Progenitor cell of endocrine pancreas (in vitro differentiated cells): ENCODE results near the gene CSN1S1. TPM values are rescaled to one million over a fixed set of nuclear protein-coding genes. Genes with fewer than 3 reads are reported as not detected.

Experiments
- DNase-seq: peaks from one replicate; pipeline ENCODE4 v3.0.0; 2021; ENCODE audit warnings: low spot score; ENCODE audit not compliant: unreplicated experiment
- H3K27ac Mint-ChIP-seq: 2 replicates; pipeline ENCODE4 v1.8.0; 2021; ENCODE audit warnings: mild to moderate bottlenecking, moderate library complexity, mixed read lengths
- H3K27me3 Mint-ChIP-seq: 2 replicates; pipeline ENCODE4 v1.8.0; 2021; ENCODE audit warnings: mixed read lengths
- H3K36me3 Mint-ChIP-seq: 2 replicates; pipeline ENCODE4 v1.8.0; 2022; ENCODE audit warnings: mixed read lengths; ENCODE audit not compliant: insufficient read depth
- H3K4me1 Mint-ChIP-seq: 2 replicates; pipeline ENCODE4 v1.8.0; 2021; ENCODE audit warnings: low read depth, mixed read lengths
- H3K4me3 Mint-ChIP-seq: 2 replicates; pipeline ENCODE4 v1.8.0; 2021; ENCODE audit warnings: low read depth, mild to moderate bottlenecking, moderate library complexity, mixed read lengths
- H3K9me3 Mint-ChIP-seq: 2 replicates; pipeline ENCODE4 v1.8.0; 2021; ENCODE audit warnings: low read depth, mixed read lengths
- total RNA-seq: library from RNA; stranded (reverse); gene quantifications from 2 replicates; pipeline ENCODE4 v1.2.1, GENCODE V29; 2021
- TF ChIP-seq, protein P1 (sequence below): fragments of 200-600 bp; sonication (generic); IDR thresholded peaks from one replicate; pipeline ENCODE4 v1.5.0; 2021; ENCODE audit warnings: antibody characterized with exemption, mild to moderate bottlenecking; ENCODE audit not compliant: unreplicated experiment

CSN1S1 gene
- total RNA-seq, 1 donor from 2014 or later = not detected

DNA sequence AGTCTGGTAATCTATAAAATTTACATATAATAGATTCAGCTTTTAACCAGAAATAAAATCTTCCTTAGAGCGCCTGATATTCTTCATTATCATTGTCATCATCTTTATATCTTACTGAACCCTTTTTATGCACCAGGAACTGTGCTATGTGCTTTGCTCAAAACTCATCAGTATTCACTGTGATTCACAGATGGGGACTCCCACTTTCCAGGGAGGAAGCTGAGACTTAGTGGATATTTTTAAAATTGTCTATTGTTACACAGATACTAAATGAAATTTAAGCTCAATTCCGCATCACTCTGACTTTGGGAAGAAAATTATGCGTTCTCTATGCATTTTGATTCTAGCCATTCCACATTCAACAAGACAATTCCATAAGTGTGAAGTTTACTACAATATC lies 36.1 kb upstream of the CSN1S1 start:
- H3K4me3 Mint-ChIP-seq = no peak overlapping the region
- H3K36me3 Mint-ChIP-seq = no peaks in the 10 kb centered on the region
- H3K27me3 Mint-ChIP-seq = no peaks in the 10 kb centered on the region
- no peak overlapping the region for H3K27ac Mint-ChIP-seq
- peaks cover 2% of the 10 kb centered on the region for H3K4me1 Mint-ChIP-seq
- DNase-seq = no peak
- no peaks in the 10 kb centered on the region for H3K9me3 Mint-ChIP-seq
- TF ChIP-seq, protein P1, sequence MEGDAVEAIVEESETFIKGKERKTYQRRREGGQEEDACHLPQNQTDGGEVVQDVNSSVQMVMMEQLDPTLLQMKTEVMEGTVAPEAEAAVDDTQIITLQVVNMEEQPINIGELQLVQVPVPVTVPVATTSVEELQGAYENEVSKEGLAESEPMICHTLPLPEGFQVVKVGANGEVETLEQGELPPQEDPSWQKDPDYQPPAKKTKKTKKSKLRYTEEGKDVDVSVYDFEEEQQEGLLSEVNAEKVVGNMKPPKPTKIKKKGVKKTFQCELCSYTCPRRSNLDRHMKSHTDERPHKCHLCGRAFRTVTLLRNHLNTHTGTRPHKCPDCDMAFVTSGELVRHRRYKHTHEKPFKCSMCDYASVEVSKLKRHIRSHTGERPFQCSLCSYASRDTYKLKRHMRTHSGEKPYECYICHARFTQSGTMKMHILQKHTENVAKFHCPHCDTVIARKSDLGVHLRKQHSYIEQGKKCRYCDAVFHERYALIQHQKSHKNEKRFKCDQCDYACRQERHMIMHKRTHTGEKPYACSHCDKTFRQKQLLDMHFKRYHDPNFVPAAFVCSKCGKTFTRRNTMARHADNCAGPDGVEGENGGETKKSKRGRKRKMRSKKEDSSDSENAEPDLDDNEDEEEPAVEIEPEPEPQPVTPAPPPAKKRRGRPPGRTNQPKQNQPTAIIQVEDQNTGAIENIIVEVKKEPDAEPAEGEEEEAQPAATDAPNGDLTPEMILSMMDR = no peak

DNA sequence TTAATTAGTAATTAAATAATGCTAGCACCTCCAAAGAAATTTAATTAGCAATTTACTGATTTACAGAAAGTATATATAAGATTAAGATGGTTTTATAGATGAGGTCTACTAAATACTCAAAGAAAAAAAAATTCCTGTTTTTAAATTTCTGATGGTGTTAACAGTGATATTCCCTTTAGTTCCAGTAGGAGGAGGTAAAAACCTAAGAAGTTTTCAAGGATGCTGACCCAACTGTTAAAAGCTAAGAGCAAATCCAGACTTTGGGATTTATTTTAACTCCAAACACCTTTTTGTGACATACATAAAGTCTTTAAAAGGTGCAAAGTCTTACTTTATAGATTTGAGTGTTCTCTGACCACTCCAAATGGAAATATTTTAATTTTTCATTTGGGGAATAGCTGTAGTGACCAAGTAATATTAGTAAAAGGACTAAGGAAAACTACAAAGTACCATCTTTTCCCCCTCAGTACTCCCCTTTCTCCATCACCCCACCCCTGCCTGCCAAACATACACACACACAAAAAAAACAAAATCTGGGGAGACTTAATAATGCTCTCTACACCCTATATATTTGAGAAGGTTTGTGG lies 34.2 kb upstream of the CSN1S1 start:
- Mint-ChIP-seq H3K4me3 (no peak overlapping the region), H3K27me3 (no peaks in the 10 kb centered on the region), H3K36me3 (no peaks in the 10 kb centered on the region), H3K4me1 (peaks cover 2% of the 10 kb centered on the region), H3K27ac (no peak overlapping the region), H3K9me3 (no peaks in the 10 kb centered on the region)
- TF ChIP-seq, protein P1 = peak; percentile 70
- no peak for DNase-seq

DNA sequence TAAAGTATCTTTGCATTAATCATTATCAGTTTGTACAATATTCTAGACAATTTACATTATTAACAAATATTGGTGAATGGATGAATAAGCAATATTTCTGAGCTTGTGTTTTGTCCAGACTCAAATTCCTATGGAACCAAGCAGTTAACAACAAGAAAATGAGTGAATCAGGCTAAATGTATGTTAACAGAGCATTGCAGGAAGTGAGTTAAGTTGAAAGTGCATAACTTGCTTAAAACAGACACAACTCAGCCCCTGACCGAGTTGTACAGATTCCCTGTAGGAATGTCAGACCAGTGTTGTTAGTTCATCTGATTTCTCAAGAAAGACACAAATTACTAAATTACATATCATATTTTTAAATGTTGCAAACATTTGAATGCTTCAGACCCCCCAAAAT lies 23.7 kb upstream of the CSN1S1 start:
- TF ChIP-seq, protein P1 = no peak
- Mint-ChIP-seq H3K4me3 (no peak overlapping the region), H3K36me3 (no peaks in the 10 kb centered on the region), H3K27ac (no peak overlapping the region), H3K27me3 (no peaks in the 10 kb centered on the region), H3K4me1 (no peaks in the 10 kb centered on the region), H3K9me3 (peaks cover 14% of the 10 kb centered on the region)
- DNase-seq = no peak

DNA sequence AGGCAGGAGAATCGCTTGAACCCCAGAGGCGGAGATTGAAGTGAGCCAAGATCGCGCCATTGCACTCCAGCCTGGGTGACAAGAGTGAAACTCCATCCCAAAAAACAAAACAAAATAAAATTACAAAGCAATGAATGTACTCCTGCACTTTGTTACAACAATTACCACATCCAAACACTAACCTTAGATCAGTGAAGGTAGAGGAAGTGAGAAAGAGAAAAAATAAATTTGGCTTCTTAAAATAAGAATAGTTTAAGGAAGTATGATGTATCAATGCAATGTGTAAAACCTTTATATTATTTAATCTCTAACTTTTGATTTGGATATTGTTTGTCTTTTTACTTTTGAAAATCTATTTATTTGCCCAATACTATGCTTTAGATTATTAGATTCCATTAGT lies 21.7 kb upstream of the CSN1S1 start:
- TF ChIP-seq, protein P1 = no peak
- no peak for DNase-seq
- Mint-ChIP-seq H3K27me3 (no peaks in the 10 kb centered on the region), H3K27ac (no peak overlapping the region), H3K9me3 (peaks cover 6% of the 10 kb centered on the region), H3K4me1 (no peaks in the 10 kb centered on the region), H3K36me3 (no peaks in the 10 kb centered on the region), H3K4me3 (no peak overlapping the region)

DNA sequence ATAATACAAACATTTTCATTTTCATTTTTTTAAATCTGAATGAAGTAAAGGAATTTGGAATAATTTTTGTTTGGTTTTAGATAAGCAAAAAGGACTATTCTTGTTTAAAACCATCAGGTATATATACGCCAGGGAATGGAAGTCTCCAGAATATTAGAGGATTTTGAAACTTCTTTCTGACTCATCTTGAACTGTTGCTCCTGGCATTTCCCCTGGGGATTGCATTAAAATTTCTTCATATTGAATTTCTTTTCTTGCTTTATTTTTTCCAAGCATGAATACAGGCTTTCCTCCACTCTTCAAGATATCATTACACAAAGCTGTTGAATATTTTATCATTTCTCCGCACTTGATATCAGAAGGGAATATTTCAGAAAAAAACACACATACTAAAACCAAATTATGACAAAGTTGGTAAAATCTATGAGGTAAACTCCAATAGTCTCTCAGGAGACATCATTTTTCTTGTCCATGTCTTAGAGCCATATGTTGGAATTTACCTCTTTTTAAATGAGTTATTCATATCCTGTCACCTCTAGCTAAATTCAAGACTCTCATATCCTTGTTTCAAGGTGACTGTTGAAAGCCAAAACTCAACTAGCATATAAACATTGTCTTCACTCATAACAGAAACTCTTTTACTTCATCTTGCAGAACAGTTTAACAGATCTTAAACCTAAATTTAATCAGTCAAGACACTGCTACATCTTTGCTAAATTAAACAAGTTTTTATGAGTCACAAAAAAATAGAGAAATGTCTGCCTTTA lies 20.7 kb upstream of the CSN1S1 start:
- Mint-ChIP-seq H3K9me3 (no peaks in the 10 kb centered on the region), H3K27ac (no peak overlapping the region), H3K4me3 (no peak overlapping the region), H3K36me3 (no peaks in the 10 kb centered on the region), H3K4me1 (no peaks in the 10 kb centered on the region), H3K27me3 (no peaks in the 10 kb centered on the region)
- DNase-seq = no peak
- TF ChIP-seq, protein P1 = no peak
